CD14-positive monocyte (primary cell): ENCODE results near the gene ADSS1. TPM values are rescaled to one million over a fixed set of nuclear protein-coding genes. Genes with fewer than 3 reads are reported as not detected.
"Not testable (repeated sequence)": the region's sequence is repeated elsewhere in the genome, so short reads cannot be mapped to it uniquely, and the experiment has no call there.

Experiments used
- DNase-seq, 3 donors: peaks; one replicate each; pipeline ENCODE4 v3.0.0-alpha.2; 2011 to 2022
- H2AFZ ChIP-seq: 2 replicates; pipeline ENCODE4 v1.6.0; 2012; ENCODE audit warnings: mild to moderate bottlenecking, low read depth, low read length, inconsistent platforms; ENCODE audit not compliant: insufficient read depth, poor library complexity, severe bottlenecking
- H3K27ac ChIP-seq, 2 donors: 1 replicate in 1 of 2; 2 replicates in 1 of 2; pipeline ENCODE4 v1.5.1; 2012 to 2013; ENCODE audit warnings: low read length in 2 of 2, control low read depth in 1 of 2, inconsistent platforms in 1 of 2, low read depth in 1 of 2, mild to moderate bottlenecking in 1 of 2
- H3K27me3 ChIP-seq, 2 donors: one replicate each; pipeline versions ENCODE4 v1.6.0 to v1.6.1; 2011 to 2013; ENCODE audit warnings: low read length in 2 of 2; ENCODE audit not compliant: control insufficient read depth in 2 of 2, insufficient read depth in 2 of 2
- H3K36me3 ChIP-seq, 2 donors: replicated peaks in 1 of 2; 1 replicate in 1 of 2; 2 replicates in 1 of 2; pipeline versions ENCODE4 v1.5.1 to v1.6.1; 2012 to 2013; ENCODE audit warnings: low read length in 2 of 2, control low read depth in 1 of 2, inconsistent platforms in 1 of 2, mild to moderate bottlenecking in 1 of 2; ENCODE audit not compliant: insufficient read depth in 2 of 2, control insufficient read depth in 1 of 2
- H3K4me1 ChIP-seq, 2 donors: 1 replicate in 1 of 2; 2 replicates in 1 of 2; pipeline versions ENCODE4 v1.5.1 to v1.6.1; 2012 to 2013; ENCODE audit warnings: low read length in 2 of 2, control low read depth in 1 of 2, inconsistent platforms in 1 of 2, mild to moderate bottlenecking in 1 of 2, moderate library complexity in 1 of 2; ENCODE audit not compliant: insufficient read depth in 2 of 2, control insufficient read depth in 1 of 2
- H3K4me2 ChIP-seq: replicated peaks from 2 replicates; pipeline ENCODE3; 2012; ENCODE audit warnings: low read length, moderate library complexity, mild to moderate bottlenecking; ENCODE audit not compliant: poor library complexity, severe bottlenecking; ENCODE audit errors: extremely low read depth
- H3K4me3 ChIP-seq, 3 experiments: fragments of 200-600 bp in 1 of 3; sonication (generic) in 1 of 3; replicated peaks in 1 of 3; 1 replicate in 2 of 3; 2 replicates in 1 of 3; pipeline ENCODE4 v1.5.1; 2011 to 2013; ENCODE audit warnings: low read length in 3 of 3, mild to moderate bottlenecking in 3 of 3, control low read depth in 2 of 3, low read depth in 2 of 3, inconsistent platforms in 1 of 3, moderate library complexity in 1 of 3
- H3K79me2 ChIP-seq: 2 replicates; pipeline ENCODE4 v1.6.0; 2012; ENCODE audit warnings: mild to moderate bottlenecking, control low read depth, inconsistent platforms, low read length, moderate library complexity; ENCODE audit not compliant: insufficient read depth
- H3K9ac ChIP-seq: 2 replicates; pipeline ENCODE4 v1.6.0; 2017; ENCODE audit warnings: low read length, mild to moderate bottlenecking; ENCODE audit not compliant: insufficient read depth, poor library complexity, severe bottlenecking
- H3K9me3 ChIP-seq, 2 donors: replicated peaks in 1 of 2; 1 replicate in 1 of 2; 2 replicates in 1 of 2; pipeline versions ENCODE4 v1.5.1 to v1.6.1; 2012 to 2013; ENCODE audit warnings: low read length in 2 of 2, control low read depth in 1 of 2; ENCODE audit not compliant: control insufficient read depth in 1 of 2, insufficient read depth in 1 of 2
- H4K20me1 ChIP-seq: 2 replicates; pipeline ENCODE4 v1.6.0; 2012; ENCODE audit warnings: mild to moderate bottlenecking, low read length, control low read depth, moderate library complexity; ENCODE audit not compliant: insufficient read depth
- H3K27ac Mint-ChIP-seq, 7 donors: one replicate each; pipeline ENCODE4 v1.8.0; 2020; ENCODE audit warnings: mild to moderate bottlenecking in 7 of 7, mixed read lengths in 7 of 7, moderate library complexity in 6 of 7, inconsistent platforms in 2 of 7
- H3K27me3 Mint-ChIP-seq, 3 donors: one replicate each; pipeline ENCODE4 v1.8.0; 2021 to 2022; ENCODE audit warnings: low read depth in 3 of 3, mild to moderate bottlenecking in 3 of 3, mixed read lengths in 3 of 3, moderate library complexity in 3 of 3, inconsistent platforms in 1 of 3
- H3K36me3 Mint-ChIP-seq, 2 donors: one replicate each; pipeline ENCODE4 v1.8.0; 2020; ENCODE audit warnings: mixed read lengths in 2 of 2, inconsistent platforms in 1 of 2, mild to moderate bottlenecking in 1 of 2
- H3K4me1 Mint-ChIP-seq: one replicate; pipeline ENCODE4 v1.8.0; 2020; ENCODE audit warnings: mild to moderate bottlenecking, mixed read lengths
- H3K4me3 Mint-ChIP-seq, 2 donors: one replicate each; pipeline ENCODE4 v1.8.0; 2020; ENCODE audit warnings: mild to moderate bottlenecking in 2 of 2, mixed read lengths in 2 of 2, moderate library complexity in 1 of 2
- H3K9me3 Mint-ChIP-seq, 7 donors: one replicate each; pipeline ENCODE4 v1.8.0; 2020 to 2022; ENCODE audit warnings: mixed read lengths in 7 of 7, mild to moderate bottlenecking in 6 of 7, moderate library complexity in 6 of 7, inconsistent platforms in 2 of 7
- WGBS: methylation state at CpG from one replicate; pipeline ENCODE4 v1.1.5; 2013; ENCODE audit warnings: missing lambda C conversion rate; ENCODE audit not compliant: insufficient coverage; 5-methylcytosine and 5-hydroxymethylcytosine counted together
- intact Hi-C, 2 donors: fragments of 100-400 bp; cut with micrococcal nuclease; formaldehyde crosslinking; loops; one replicate each; pipeline versions ENCODE4 v1.15.0 to v1.15.1; 2023
- polyA plus RNA-seq, 3 donors: library from polyadenylated mRNA; depleted of rRNA in 1 of 3; unstranded in 2 of 3; stranded (reverse) in 1 of 3; fragments of 300-500 nt in 2 of 3; fragments of >200 nt in 1 of 3; fragmentation: Illumina TruSeq in 2 of 3; gene quantifications; 1 replicate in 2 of 3; 2 replicates in 1 of 3; pipeline ENCODE4 v1.2.3, GENCODE V29; 2012 to 2021
- TF ChIP-seq, protein P1 (sequence below): fragments of 200-600 bp; IDR thresholded peaks from one replicate; pipeline ENCODE4 v1.8.0; 2022; ENCODE audit warnings: antibody characterized with exemption, mild to moderate bottlenecking

Gene ADSS1
- polyA plus RNA-seq, 3 donors, result 0.61 to 3.7 (median 0.64) TPM

DNA sequence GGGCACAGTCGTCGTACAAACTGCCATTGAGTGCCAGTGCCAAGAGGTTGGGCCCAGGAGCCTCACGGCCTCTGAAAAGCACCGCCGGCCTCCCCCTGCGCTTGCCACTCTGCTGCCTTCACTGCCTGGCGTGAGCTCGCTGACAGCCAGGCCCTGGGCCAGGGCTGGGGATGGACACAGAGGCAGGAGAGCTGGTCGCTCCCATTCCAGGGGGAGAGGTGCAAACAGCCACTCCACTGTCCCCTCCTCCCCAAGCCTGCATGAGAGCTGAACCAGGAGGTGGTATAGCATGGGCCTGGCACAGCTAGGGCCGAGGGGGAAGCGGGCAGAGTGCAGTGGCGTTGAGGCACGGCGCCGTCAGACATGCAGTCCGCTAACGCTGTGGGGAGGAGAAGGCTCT is 4.6 kb downstream of the ADSS1 start:
- Histone ChIP-seq H3K9me3 (no peaks in the 10 kb centered on the region), H3K4me1 (peaks cover 8 to 12% of the 10 kb centered on the region in 2 donors), H3K36me3 (no peaks in the 10 kb centered on the region), H3K9ac (no peak overlapping the region), H3K27me3 (peaks cover 0 to 8% of the 10 kb centered on the region in 2 donors), H3K4me2 (no peak overlapping the region), H3K27ac (no peak overlapping the region), H4K20me1 (no peaks in the 10 kb centered on the region), H3K4me3 (no peak overlapping the region), H2AFZ (no peak overlapping the region), H3K79me2 (no peaks in the 10 kb centered on the region)
- Mint-ChIP-seq H3K27me3 (peaks cover 3 to 21% (median 9%) of the 10 kb centered on the region in 3 donors), H3K27ac (no peak overlapping the region), H3K36me3 (no peaks in the 10 kb centered on the region), H3K4me3 (no peak overlapping the region), H3K9me3 (no peaks in the 10 kb centered on the region), H3K4me1 (peaks cover 6% of the 10 kb centered on the region)
- 96% methylated on average over 17 of the region's 17 CpGs for WGBS
- intact Hi-C loops, result no loop called here
- no peak for DNase-seq
- TF ChIP-seq, protein P1, sequence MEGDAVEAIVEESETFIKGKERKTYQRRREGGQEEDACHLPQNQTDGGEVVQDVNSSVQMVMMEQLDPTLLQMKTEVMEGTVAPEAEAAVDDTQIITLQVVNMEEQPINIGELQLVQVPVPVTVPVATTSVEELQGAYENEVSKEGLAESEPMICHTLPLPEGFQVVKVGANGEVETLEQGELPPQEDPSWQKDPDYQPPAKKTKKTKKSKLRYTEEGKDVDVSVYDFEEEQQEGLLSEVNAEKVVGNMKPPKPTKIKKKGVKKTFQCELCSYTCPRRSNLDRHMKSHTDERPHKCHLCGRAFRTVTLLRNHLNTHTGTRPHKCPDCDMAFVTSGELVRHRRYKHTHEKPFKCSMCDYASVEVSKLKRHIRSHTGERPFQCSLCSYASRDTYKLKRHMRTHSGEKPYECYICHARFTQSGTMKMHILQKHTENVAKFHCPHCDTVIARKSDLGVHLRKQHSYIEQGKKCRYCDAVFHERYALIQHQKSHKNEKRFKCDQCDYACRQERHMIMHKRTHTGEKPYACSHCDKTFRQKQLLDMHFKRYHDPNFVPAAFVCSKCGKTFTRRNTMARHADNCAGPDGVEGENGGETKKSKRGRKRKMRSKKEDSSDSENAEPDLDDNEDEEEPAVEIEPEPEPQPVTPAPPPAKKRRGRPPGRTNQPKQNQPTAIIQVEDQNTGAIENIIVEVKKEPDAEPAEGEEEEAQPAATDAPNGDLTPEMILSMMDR, result no peak

DNA sequence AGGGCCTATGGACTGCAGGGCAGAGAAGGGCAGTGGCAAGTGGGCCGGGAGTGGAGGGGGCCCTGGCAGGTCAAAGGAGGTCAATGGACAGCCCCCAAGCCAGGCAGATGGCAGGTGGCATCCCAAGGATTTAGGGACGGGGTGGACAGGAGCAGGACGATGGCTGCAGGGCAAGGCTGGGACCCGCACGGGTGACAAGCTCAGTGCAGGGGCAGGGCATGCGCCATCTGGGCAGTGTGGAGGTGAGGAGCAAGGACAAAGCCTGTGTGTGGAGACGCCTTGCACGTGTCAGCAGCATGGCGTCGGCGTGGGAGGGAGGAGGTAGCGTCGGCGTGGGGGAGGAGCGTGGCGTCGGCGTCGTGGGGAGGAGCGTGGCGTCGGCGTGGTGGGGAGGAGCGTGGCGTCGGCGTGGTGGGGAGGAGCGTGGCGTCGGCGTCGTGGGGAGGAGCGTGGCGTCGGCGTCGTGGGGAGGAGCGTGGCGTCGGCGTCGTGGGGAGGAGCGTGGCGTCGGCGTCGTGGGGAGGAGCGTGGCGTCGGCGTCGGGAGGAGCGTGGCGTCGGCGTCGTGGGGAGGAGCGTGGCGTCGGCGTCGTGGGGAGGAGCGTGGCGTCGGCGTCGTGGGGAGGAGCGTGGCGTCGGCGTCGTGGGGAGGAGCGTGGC is 5.3 kb downstream of the ADSS1 start:
- H3K9me3 ChIP-seq, H3K4me3 Mint-ChIP-seq, H2AFZ ChIP-seq, H3K36me3 ChIP-seq, DNase-seq, H3K4me1 ChIP-seq, H3K4me3 ChIP-seq, H3K9ac ChIP-seq, H3K4me2 ChIP-seq, H3K27ac ChIP-seq, H3K27me3 ChIP-seq, H4K20me1 ChIP-seq, H3K9me3 Mint-ChIP-seq, H3K79me2 ChIP-seq, H3K4me1 Mint-ChIP-seq, H3K36me3 Mint-ChIP-seq, intact Hi-C loops: not testable (repeated sequence)
- Mint-ChIP-seq H3K27me3 (peaks cover 3 to 21% (median 9%) of the 10 kb centered on the region in 3 donors), H3K27ac (peak overlapping the region in 1 of 7 donors; percentile 0)
- WGBS, result 95% methylated on average over 11 of the region's 73 CpGs
